Peyer's patch (tissue), 4 donors: ENCODE measurements around the gene EVA1A. TPM values are rescaled to one million over a fixed set of nuclear protein-coding genes. Genes with fewer than 3 reads are reported as not detected.

Experiments
- DNase-seq, 3 donors: peaks; one replicate each; pipeline ENCODE4 v3.0.0-alpha.2; 2017 to 2019
- H3K27ac ChIP-seq, 4 donors: fragments of 200-600 bp; sonication (generic); one replicate each; pipeline ENCODE4 v1.5.1; 2016 to 2019
- H3K27me3 ChIP-seq, 2 donors: fragments of 200-600 bp; sonication (generic); one replicate each; pipeline ENCODE4 v1.5.1; 2019
- H3K36me3 ChIP-seq, 3 donors: fragments of 200-600 bp; sonication (generic); one replicate each; pipeline ENCODE4 v1.5.1; 2016 to 2019
- H3K4me1 ChIP-seq, 4 donors: fragments of 200-600 bp; sonication (generic); one replicate each; pipeline ENCODE4 v1.5.1; 2016 to 2019
- H3K4me3 ChIP-seq, 4 donors: fragments of 200-600 bp; sonication (generic); 1 replicate in 3 of 4; 2 replicates in 1 of 4; pipeline ENCODE4 v1.5.1; 2016 to 2019; ENCODE audit warnings: mild to moderate bottlenecking in 1 of 4
- H3K9me3 ChIP-seq, 4 donors: fragments of 200-600 bp; sonication (generic); one replicate each; pipeline ENCODE4 v1.5.1; 2016 to 2019; ENCODE audit warnings: mild to moderate bottlenecking in 1 of 4
- POLR2A ChIP-seq, 2 donors: fragments of 450-650 bp; IDR thresholded peaks; one replicate each; pipeline ENCODE4 v1.5.1; 2017; ENCODE audit warnings: antibody characterized with exemption in 2 of 2, mild to moderate bottlenecking in 2 of 2, moderate library complexity in 2 of 2
- small RNA-seq, 2 donors: library from RNA; depleted of rRNA; stranded (forward); fragments of <200 nt; gene quantifications; one replicate each; pipeline ENCODE3, GENCODE V24; 2016
- total RNA-seq, 4 donors: library from RNA; depleted of rRNA; stranded (reverse); fragments of >200 nt; gene quantifications; one replicate each; pipeline ENCODE4 v1.1.0, GENCODE V29; 2016
- TF ChIP-seq, protein P1 (sequence below), 6 experiments: fragments of 450-650 bp in 4 of 6; fragments of 200-600 bp in 2 of 6; sonication (generic) in 1 of 6; IDR thresholded peaks; one replicate each; pipeline ENCODE4 v1.5.1; 2017 to 2019; ENCODE audit warnings: antibody characterized with exemption in 6 of 6, mild to moderate bottlenecking in 3 of 6, moderate library complexity in 1 of 6

EVA1A gene
- total RNA-seq, 4 donors from 2014 or later, result 0.70 to 18.2 (median 5.8) TPM

GRCh38 chr2:75450068-75450467 is 110.7 kb downstream of the EVA1A start:
- Histone ChIP-seq H3K9me3 (no peaks in the 10 kb centered on the region), H3K36me3 (no peaks in the 10 kb centered on the region), H3K27me3 (no peaks in the 10 kb centered on the region), H3K4me3 (no peak overlapping the region), H3K4me1 (no peaks in the 10 kb centered on the region), H3K27ac (no peak overlapping the region)
- no peak for TF ChIP-seq POLR2A (IDR thresholded peaks at IDR 0.05)
- TF ChIP-seq, protein P1, sequence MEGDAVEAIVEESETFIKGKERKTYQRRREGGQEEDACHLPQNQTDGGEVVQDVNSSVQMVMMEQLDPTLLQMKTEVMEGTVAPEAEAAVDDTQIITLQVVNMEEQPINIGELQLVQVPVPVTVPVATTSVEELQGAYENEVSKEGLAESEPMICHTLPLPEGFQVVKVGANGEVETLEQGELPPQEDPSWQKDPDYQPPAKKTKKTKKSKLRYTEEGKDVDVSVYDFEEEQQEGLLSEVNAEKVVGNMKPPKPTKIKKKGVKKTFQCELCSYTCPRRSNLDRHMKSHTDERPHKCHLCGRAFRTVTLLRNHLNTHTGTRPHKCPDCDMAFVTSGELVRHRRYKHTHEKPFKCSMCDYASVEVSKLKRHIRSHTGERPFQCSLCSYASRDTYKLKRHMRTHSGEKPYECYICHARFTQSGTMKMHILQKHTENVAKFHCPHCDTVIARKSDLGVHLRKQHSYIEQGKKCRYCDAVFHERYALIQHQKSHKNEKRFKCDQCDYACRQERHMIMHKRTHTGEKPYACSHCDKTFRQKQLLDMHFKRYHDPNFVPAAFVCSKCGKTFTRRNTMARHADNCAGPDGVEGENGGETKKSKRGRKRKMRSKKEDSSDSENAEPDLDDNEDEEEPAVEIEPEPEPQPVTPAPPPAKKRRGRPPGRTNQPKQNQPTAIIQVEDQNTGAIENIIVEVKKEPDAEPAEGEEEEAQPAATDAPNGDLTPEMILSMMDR (IDR thresholded peaks at IDR 0.05), result no peak
- DNase-seq, result no peak

GRCh38 chr2:75447176-75447575 is 113.6 kb downstream of the EVA1A start:
- Histone ChIP-seq H3K4me1 (no peaks in the 10 kb centered on the region), H3K4me3 (no peak overlapping the region), H3K36me3 (no peaks in the 10 kb centered on the region), H3K9me3 (no peaks in the 10 kb centered on the region), H3K27ac (no peak overlapping the region), H3K27me3 (no peaks in the 10 kb centered on the region)
- TF ChIP-seq, protein P1 (IDR thresholded peaks at IDR 0.05), result no peak
- no peak for TF ChIP-seq POLR2A (IDR thresholded peaks at IDR 0.05)
- no peak for DNase-seq

Small RNA genes lying within 50 kb of the gene (small RNA-seq; reads per million reads assigned to genes)
- 0 reads per million in 2 donors for gene RF01233

Other genes starting within 250 kb of the EVA1A start
- gene MRPL19, start 85.8 kb upstream of the EVA1A start, total RNA-seq, result 10 to 100 TPM; 20.6 to 61.1 (median 26.8) TPM
- 10 to 100 TPM; 20.8 to 33.5 (median 26.1) TPM for gene GCFC2, start 150.0 kb upstream of the EVA1A start, total RNA-seq